Stomach (tissue), 4 donors: Measurements from ENCODE around the gene CASP8AP2.

ENCODE experiments used
- EP300 ChIP-seq: sonication (generic); formaldehyde crosslinking; IDR thresholded peaks from one replicate; pipeline ENCODE4 v1.6.1; 2017; ENCODE audit warnings: antibody characterized with exemption
- POLR2A ChIP-seq, 4 donors: fragments of 450-650 bp; IDR thresholded peaks; one replicate each; pipeline ENCODE4 v1.6.1; 2016; ENCODE audit warnings: antibody characterized with exemption in 4 of 4, control low read depth in 2 of 4, mild to moderate bottlenecking in 1 of 4, moderate library complexity in 1 of 4
- TF ChIP-seq, protein P1 (sequence below), 7 experiments: fragments of 450-650 bp in 4 of 7; fragments of 200-600 bp in 3 of 7; sonication (generic) in 3 of 7; IDR thresholded peaks; one replicate each; pipeline ENCODE4 v1.5.1; 2016 to 2019; ENCODE audit warnings: antibody characterized with exemption in 7 of 7, control low read depth in 2 of 7, mild to moderate bottlenecking in 1 of 7

DNA sequence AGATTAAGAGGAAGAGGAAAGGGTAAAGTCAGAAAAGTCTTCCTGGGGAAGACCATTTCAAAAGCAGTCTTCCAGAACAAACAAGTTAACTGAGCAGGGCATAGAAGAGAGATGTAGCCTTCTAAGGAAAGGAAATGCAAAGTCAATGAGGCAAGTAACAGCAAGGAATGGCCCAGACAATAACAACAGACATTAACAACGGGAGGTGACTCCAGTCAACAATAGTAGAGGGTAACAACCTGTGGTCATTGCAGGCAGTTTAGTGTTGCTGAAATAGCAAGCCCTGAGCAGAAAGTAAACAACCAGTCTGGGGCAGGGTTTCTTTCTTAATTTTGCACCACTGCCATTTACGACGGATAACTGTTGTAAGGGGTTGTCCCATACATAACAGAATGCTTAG is 12.2 kb upstream of the CASP8AP2 start:
- TF ChIP-seq, protein P1, sequence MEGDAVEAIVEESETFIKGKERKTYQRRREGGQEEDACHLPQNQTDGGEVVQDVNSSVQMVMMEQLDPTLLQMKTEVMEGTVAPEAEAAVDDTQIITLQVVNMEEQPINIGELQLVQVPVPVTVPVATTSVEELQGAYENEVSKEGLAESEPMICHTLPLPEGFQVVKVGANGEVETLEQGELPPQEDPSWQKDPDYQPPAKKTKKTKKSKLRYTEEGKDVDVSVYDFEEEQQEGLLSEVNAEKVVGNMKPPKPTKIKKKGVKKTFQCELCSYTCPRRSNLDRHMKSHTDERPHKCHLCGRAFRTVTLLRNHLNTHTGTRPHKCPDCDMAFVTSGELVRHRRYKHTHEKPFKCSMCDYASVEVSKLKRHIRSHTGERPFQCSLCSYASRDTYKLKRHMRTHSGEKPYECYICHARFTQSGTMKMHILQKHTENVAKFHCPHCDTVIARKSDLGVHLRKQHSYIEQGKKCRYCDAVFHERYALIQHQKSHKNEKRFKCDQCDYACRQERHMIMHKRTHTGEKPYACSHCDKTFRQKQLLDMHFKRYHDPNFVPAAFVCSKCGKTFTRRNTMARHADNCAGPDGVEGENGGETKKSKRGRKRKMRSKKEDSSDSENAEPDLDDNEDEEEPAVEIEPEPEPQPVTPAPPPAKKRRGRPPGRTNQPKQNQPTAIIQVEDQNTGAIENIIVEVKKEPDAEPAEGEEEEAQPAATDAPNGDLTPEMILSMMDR (IDR thresholded peaks at IDR 0.05), result no peak
- TF ChIP-seq EP300 (no peak), POLR2A (IDR thresholded peaks at IDR 0.05) (no peak)
